ENCODE data around the gene WDR43. TPM values are rescaled to one million over a fixed set of nuclear protein-coding genes. Genes with fewer than 3 reads are reported as not detected.

Gene WDR43
- total RNA-seq, 1 donor from 2014 or later: 32.5 TPM

GRCh38 chr2:28927878-28928277 lies 33.4 kb downstream of the WDR43 start:
- no peak overlapping the region for H3K4me3 Mint-ChIP-seq (ENCODE audit: unreplicated experiment)
- TF ChIP-seq, protein P1, sequence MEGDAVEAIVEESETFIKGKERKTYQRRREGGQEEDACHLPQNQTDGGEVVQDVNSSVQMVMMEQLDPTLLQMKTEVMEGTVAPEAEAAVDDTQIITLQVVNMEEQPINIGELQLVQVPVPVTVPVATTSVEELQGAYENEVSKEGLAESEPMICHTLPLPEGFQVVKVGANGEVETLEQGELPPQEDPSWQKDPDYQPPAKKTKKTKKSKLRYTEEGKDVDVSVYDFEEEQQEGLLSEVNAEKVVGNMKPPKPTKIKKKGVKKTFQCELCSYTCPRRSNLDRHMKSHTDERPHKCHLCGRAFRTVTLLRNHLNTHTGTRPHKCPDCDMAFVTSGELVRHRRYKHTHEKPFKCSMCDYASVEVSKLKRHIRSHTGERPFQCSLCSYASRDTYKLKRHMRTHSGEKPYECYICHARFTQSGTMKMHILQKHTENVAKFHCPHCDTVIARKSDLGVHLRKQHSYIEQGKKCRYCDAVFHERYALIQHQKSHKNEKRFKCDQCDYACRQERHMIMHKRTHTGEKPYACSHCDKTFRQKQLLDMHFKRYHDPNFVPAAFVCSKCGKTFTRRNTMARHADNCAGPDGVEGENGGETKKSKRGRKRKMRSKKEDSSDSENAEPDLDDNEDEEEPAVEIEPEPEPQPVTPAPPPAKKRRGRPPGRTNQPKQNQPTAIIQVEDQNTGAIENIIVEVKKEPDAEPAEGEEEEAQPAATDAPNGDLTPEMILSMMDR (IDR thresholded peaks at IDR 0.05; ENCODE audit: partially characterized antibody, unreplicated experiment): no peak
- H3K9me3 Mint-ChIP-seq (ENCODE audit: unreplicated experiment): no peaks in the 10 kb centered on the region
- H3K4me1 Mint-ChIP-seq (ENCODE audit: low read depth, unreplicated experiment): no peaks in the 10 kb centered on the region
- H3K36me3 Mint-ChIP-seq (ENCODE audit: unreplicated experiment): no peaks in the 10 kb centered on the region
- no peak overlapping the region for H3K27ac Mint-ChIP-seq (ENCODE audit: unreplicated experiment)
- DNase-seq: no peak
- H3K27me3 Mint-ChIP-seq (ENCODE audit: unreplicated experiment): no peaks in the 10 kb centered on the region

DNA sequence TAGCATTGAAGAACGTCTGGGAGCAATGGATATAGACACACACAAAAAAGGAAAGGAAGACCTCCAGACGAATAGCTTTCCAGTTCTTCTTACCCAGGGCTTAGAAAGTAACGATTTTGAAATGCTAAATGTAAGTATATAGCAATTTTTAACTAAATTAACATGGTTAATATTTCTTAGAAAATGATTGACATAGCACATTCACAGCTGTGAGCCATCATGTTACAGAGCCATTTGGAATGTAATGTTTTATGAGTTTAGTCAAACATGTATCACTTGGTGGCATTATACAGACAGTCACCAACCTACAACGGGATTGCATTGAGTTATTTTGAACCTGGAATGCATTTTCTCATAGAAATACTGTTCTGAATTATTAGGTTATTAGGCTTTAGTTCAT lies 35.1 kb downstream of the WDR43 start:
- H3K36me3 Mint-ChIP-seq (ENCODE audit: unreplicated experiment): no peaks in the 10 kb centered on the region
- no peaks in the 10 kb centered on the region for H3K9me3 Mint-ChIP-seq (ENCODE audit: unreplicated experiment)
- no peak overlapping the region for H3K27ac Mint-ChIP-seq (ENCODE audit: unreplicated experiment)
- no peak overlapping the region for H3K4me3 Mint-ChIP-seq (ENCODE audit: unreplicated experiment)
- no peak for DNase-seq
- no peaks in the 10 kb centered on the region for H3K4me1 Mint-ChIP-seq (ENCODE audit: low read depth, unreplicated experiment)
- H3K27me3 Mint-ChIP-seq (ENCODE audit: unreplicated experiment): no peaks in the 10 kb centered on the region
- TF ChIP-seq, protein P1 (IDR thresholded peaks at IDR 0.05; ENCODE audit: partially characterized antibody, unreplicated experiment): no peak

DNA sequence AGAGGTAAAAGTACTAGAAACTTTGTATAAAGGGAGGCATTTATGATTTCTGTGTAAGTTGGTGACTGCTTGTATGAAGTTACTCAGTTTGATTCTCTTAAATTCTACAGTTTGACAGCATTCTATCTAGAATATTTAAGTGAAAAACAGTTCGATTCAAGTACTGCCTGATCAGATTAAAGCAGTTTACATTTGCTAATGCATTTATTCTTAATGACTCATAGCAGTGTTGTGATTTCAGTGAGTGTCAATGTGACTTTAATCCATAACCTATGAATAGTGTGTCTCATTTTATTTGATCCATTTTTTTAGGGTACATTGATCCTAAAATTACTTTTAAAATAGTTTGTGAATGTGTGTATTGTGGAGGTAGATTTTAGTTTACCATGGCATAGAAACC lies 35.7 kb downstream of the WDR43 start:
- no peak overlapping the region for H3K4me3 Mint-ChIP-seq (ENCODE audit: unreplicated experiment)
- H3K9me3 Mint-ChIP-seq (ENCODE audit: unreplicated experiment): no peaks in the 10 kb centered on the region
- no peaks in the 10 kb centered on the region for H3K36me3 Mint-ChIP-seq (ENCODE audit: unreplicated experiment)
- no peak overlapping the region for H3K27ac Mint-ChIP-seq (ENCODE audit: unreplicated experiment)
- TF ChIP-seq, protein P1 (IDR thresholded peaks at IDR 0.05; ENCODE audit: partially characterized antibody, unreplicated experiment): no peak
- no peak for DNase-seq
- no peaks in the 10 kb centered on the region for H3K27me3 Mint-ChIP-seq (ENCODE audit: unreplicated experiment)
- no peaks in the 10 kb centered on the region for H3K4me1 Mint-ChIP-seq (ENCODE audit: low read depth, unreplicated experiment)

DNA sequence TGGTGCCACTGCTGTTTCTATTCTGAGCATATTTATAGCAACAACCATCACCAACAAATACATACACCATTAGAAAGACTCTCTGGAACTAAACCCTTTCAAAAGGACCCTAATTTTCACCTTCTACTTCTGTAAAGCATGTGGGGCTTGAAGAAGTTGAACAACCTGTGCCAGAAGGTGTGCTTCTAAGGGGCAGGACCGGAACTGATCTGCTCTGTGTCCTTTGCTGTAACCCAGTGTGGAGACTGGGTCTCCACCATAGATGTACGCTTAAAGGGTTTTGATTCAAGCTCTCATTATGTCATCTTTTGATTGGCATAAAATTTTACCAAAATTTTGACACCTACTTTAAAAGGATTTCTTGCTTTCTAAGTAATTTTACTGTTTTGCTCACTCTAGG lies 40.3 kb downstream of the WDR43 start:
- Mint-ChIP-seq H3K4me3 (ENCODE audit: unreplicated experiment) (no peak overlapping the region), H3K27ac (ENCODE audit: unreplicated experiment) (no peak overlapping the region), H3K9me3 (ENCODE audit: unreplicated experiment) (peaks cover 3% of the 10 kb centered on the region), H3K27me3 (ENCODE audit: unreplicated experiment) (peaks cover 4% of the 10 kb centered on the region), H3K4me1 (ENCODE audit: low read depth, unreplicated experiment) (no peaks in the 10 kb centered on the region), H3K36me3 (ENCODE audit: unreplicated experiment) (no peaks in the 10 kb centered on the region)
- TF ChIP-seq, protein P1 (IDR thresholded peaks at IDR 0.05; ENCODE audit: partially characterized antibody, unreplicated experiment): no peak
- no peak for DNase-seq

GRCh38 chr2:28941008-28941407 lies 46.5 kb downstream of the WDR43 start:
- Mint-ChIP-seq H3K27ac (ENCODE audit: unreplicated experiment) (no peak overlapping the region), H3K27me3 (ENCODE audit: unreplicated experiment) (peaks cover 4% of the 10 kb centered on the region), H3K9me3 (ENCODE audit: unreplicated experiment) (peaks cover 3% of the 10 kb centered on the region), H3K36me3 (ENCODE audit: unreplicated experiment) (no peaks in the 10 kb centered on the region), H3K4me3 (ENCODE audit: unreplicated experiment) (no peak overlapping the region), H3K4me1 (ENCODE audit: low read depth, unreplicated experiment) (no peaks in the 10 kb centered on the region)
- DNase-seq: no peak
- TF ChIP-seq, protein P1 (IDR thresholded peaks at IDR 0.05; ENCODE audit: partially characterized antibody, unreplicated experiment): no peak
